ENCODE data around the gene IQUB. TPM values are rescaled to one million over a fixed set of nuclear protein-coding genes. Genes with fewer than 3 reads are reported as not detected.
"Not testable (repeated sequence)": the region's sequence is repeated elsewhere in the genome, so short reads cannot be mapped to it uniquely, and the experiment has no call there.

IQUB gene
- total and polyA plus RNA-seq, 2 donors (not counting 1 experiment from before 2014, with no cell fraction given), result 0.01 to 0.12 TPM

- POLR2A ChIA-PET; H3K9me3 ChIP-seq (ENCODE audit: control extremely low read depth in 1 of 3, control insufficient read depth in 2 of 3, insufficient read depth in 1 of 3, low read length in 2 of 3); H3K27ac ChIP-seq (ENCODE audit: low read length in 2 of 2); H3K27me3 ChIP-seq (replicated peaks in 1 of 4; ENCODE audit: control extremely low read depth in 1 of 4, control insufficient read depth in 3 of 4, insufficient read depth in 4 of 4, low read length in 3 of 4); H3K9me3 Mint-ChIP-seq (ENCODE audit: insufficient read depth); H3K79me2 ChIP-seq (ENCODE audit: control insufficient read depth, insufficient read depth, low read length); intact Hi-C loops (cut with micrococcal nuclease); H4K20me1 ChIP-seq (ENCODE audit: control insufficient read depth, insufficient read depth, low read length, poor library complexity, severe bottlenecking); H3K27ac Mint-ChIP-seq; H3K36me3 ChIP-seq (replicated peaks in 1 of 2; ENCODE audit: control extremely low read depth in 1 of 2, control insufficient read depth in 1 of 2, extremely low read depth in 1 of 2, insufficient read depth in 2 of 2, low read length in 1 of 2): not testable (repeated sequence)
- Histone ChIP-seq H3K9ac (ENCODE audit: low read length) (peak overlapping the region; percentile 39), H3K4me2 (replicated peaks; ENCODE audit: low read depth, low read length, poor library complexity, severe bottlenecking) (peak overlapping the region; percentile 64), H2AFZ (ENCODE audit: insufficient read depth, low read depth, low read length, poor library complexity, severe bottlenecking) (peak overlapping the region; percentile 33), H3K4me3 (ENCODE audit: control extremely low read depth in 1 of 5, extremely low read depth in 1 of 5, insufficient read depth in 1 of 5, low read depth in 2 of 5, low read length in 4 of 5) (peak overlapping the region in 3 of 5 experiments; percentile 29 to 38 (median 31)), H3K4me1 (ENCODE audit: control insufficient read depth in 2 of 2, insufficient read depth in 2 of 2, low read length in 2 of 2) (peaks cover 13 to 19% of the 10 kb centered on the region in 2 donors)
- DNase-seq (peak; percentile 56), ATAC-seq (ENCODE audit: low read depth) (peak; percentile 24)
- CTCF ChIA-PET, result interaction anchor here (3.0 kb wide), 1 partner anchor 38 kb away, joined by 19 read pairs; no protein-coding TSS in a partner anchor
- H3K4me3 Mint-ChIP-seq, result peak overlapping the region; percentile 35
- H3K27me3 Mint-ChIP-seq, result peaks cover 14% of the 10 kb centered on the region
- TF ChIP-seq EZH2 (IDR thresholded peaks at IDR 0.05; ENCODE audit: borderline replicate concordance, insufficient read depth, low read depth, low read length, poor library complexity, severe bottlenecking), result peak; percentile 30
- H3K4me1 Mint-ChIP-seq, result peaks cover 20% of the 10 kb centered on the region
- WGBS (ENCODE audit: insufficient coverage), result 0% methylated on average over 8 of the region's 33 CpGs
Measured at GRCh38 chr7:123532788-123533552, 1.4 kb downstream of the IQUB start.

- H3K9me3 ChIP-seq (ENCODE audit: control extremely low read depth in 1 of 3, control insufficient read depth in 2 of 3, insufficient read depth in 1 of 3, low read length in 2 of 3); H3K9ac ChIP-seq (ENCODE audit: low read length); H3K36me3 ChIP-seq (replicated peaks in 1 of 2; ENCODE audit: control extremely low read depth in 1 of 2, control insufficient read depth in 1 of 2, extremely low read depth in 1 of 2, insufficient read depth in 2 of 2, low read length in 1 of 2); H3K27me3 ChIP-seq (replicated peaks in 1 of 4; ENCODE audit: control extremely low read depth in 1 of 4, control insufficient read depth in 3 of 4, insufficient read depth in 4 of 4, low read length in 3 of 4); H2AFZ ChIP-seq (ENCODE audit: insufficient read depth, low read depth, low read length, poor library complexity, severe bottlenecking); H4K20me1 ChIP-seq (ENCODE audit: control insufficient read depth, insufficient read depth, low read length, poor library complexity, severe bottlenecking); H3K4me2 ChIP-seq (replicated peaks; ENCODE audit: low read depth, low read length, poor library complexity, severe bottlenecking); POLR2A ChIA-PET; intact Hi-C loops (cut with micrococcal nuclease); H3K9me3 Mint-ChIP-seq (ENCODE audit: insufficient read depth); CTCF ChIA-PET; H3K79me2 ChIP-seq (ENCODE audit: control insufficient read depth, insufficient read depth, low read length); ATAC-seq (ENCODE audit: low read depth); H3K27ac ChIP-seq (ENCODE audit: low read length in 2 of 2); H3K27ac Mint-ChIP-seq; H3K4me3 ChIP-seq (ENCODE audit: control extremely low read depth in 1 of 5, extremely low read depth in 1 of 5, insufficient read depth in 1 of 5, low read depth in 2 of 5, low read length in 4 of 5): not testable (repeated sequence)
- Mint-ChIP-seq H3K4me1 (peaks cover 20% of the 10 kb centered on the region), H3K4me3 (peak overlapping the region; percentile 64), H3K27me3 (peaks cover 14% of the 10 kb centered on the region)
- peak; percentile 16 for DNase-seq
- no CpG with 5 or more reads among the region's 14 CpGs for WGBS (ENCODE audit: insufficient coverage)
- peaks cover 13 to 19% of the 10 kb centered on the region in 2 donors for H3K4me1 ChIP-seq (ENCODE audit: control insufficient read depth in 2 of 2, insufficient read depth in 2 of 2, low read length in 2 of 2)
Measured at GRCh38 chr7:123532343-123532742, 2.1 kb downstream of the IQUB start.

GRCh38 chr7:123530035-123530591, 4.3 kb downstream of the IQUB start:
- DNase-seq; intact Hi-C loops (cut with micrococcal nuclease); H3K79me2 ChIP-seq (ENCODE audit: control insufficient read depth, insufficient read depth, low read length); H4K20me1 ChIP-seq (ENCODE audit: control insufficient read depth, insufficient read depth, low read length, poor library complexity, severe bottlenecking); H3K4me3 ChIP-seq (ENCODE audit: control extremely low read depth in 1 of 5, extremely low read depth in 1 of 5, insufficient read depth in 1 of 5, low read depth in 2 of 5, low read length in 4 of 5); H3K4me3 Mint-ChIP-seq; ATAC-seq (ENCODE audit: low read depth); POLR2A ChIA-PET; CTCF ChIA-PET; H3K9me3 ChIP-seq (ENCODE audit: control extremely low read depth in 1 of 3, control insufficient read depth in 2 of 3, insufficient read depth in 1 of 3, low read length in 2 of 3); H3K27me3 ChIP-seq (replicated peaks in 1 of 4; ENCODE audit: control extremely low read depth in 1 of 4, control insufficient read depth in 3 of 4, insufficient read depth in 4 of 4, low read length in 3 of 4); H3K36me3 ChIP-seq (replicated peaks in 1 of 2; ENCODE audit: control extremely low read depth in 1 of 2, control insufficient read depth in 1 of 2, extremely low read depth in 1 of 2, insufficient read depth in 2 of 2, low read length in 1 of 2); H3K27ac Mint-ChIP-seq; H3K27ac ChIP-seq (ENCODE audit: low read length in 2 of 2); H3K9ac ChIP-seq (ENCODE audit: low read length); H2AFZ ChIP-seq (ENCODE audit: insufficient read depth, low read depth, low read length, poor library complexity, severe bottlenecking); H3K9me3 Mint-ChIP-seq (ENCODE audit: insufficient read depth); H3K4me2 ChIP-seq (replicated peaks; ENCODE audit: low read depth, low read length, poor library complexity, severe bottlenecking): not testable (repeated sequence)
- Mint-ChIP-seq H3K27me3 (peaks cover 14% of the 10 kb centered on the region), H3K4me1 (peaks cover 16% of the 10 kb centered on the region)
- WGBS (ENCODE audit: insufficient coverage), result 98% methylated on average over 7 of the region's 13 CpGs
- H3K4me1 ChIP-seq (ENCODE audit: control insufficient read depth in 2 of 2, insufficient read depth in 2 of 2, low read length in 2 of 2), result peaks cover 11 to 12% of the 10 kb centered on the region in 2 donors

Data from B cell (primary cell).